Smooth muscle cell of the pulmonary artery (primary cell): ENCODE results near the gene CRYGD. TPM values are rescaled to one million over a fixed set of nuclear protein-coding genes. Genes with fewer than 3 reads are reported as not detected.

ENCODE experiments used
- total RNA-seq: library from RNA; depleted of rRNA; stranded (reverse); fragments of >200 nt; gene quantifications from 2 replicates; pipeline ENCODE4 v1.2.3, GENCODE V29; 2014

CRYGD gene
- not detected in 2 replicates for total RNA-seq

DNA sequence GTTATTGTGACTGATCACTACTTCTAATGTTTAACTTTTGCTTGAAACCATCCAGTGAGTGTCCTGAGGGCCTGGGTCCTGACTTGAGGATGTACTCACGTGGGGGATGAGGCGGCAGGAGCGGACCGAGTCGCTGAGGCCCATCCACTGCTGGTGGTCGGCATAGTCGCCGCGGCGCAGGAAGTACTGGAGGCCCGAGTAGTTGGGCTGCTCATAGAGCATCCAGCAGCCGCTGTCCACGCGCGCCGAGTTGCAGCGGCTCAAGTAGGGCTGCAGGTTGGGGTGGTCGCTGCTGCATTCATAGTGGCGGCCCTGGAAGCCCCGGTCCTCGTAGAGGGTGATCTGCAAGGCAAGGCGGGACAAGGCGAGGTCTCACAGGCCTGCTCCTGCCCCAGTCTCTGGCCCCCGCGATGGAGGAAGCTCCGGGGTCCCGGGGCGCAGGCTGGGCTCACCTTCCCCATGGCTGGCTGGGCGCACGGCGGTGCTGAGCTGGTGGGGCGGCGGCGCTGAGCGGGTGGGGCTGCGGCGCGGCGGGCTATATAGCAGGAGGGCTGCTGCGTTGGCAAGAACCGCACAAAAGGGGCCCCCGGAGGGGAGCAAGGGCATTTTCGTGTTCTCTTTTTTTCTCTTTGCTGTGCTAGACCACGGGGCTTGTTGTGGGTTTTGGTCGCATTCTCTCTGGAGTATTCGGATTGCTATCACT, at the start of gene CRYGD:
Gene CRYGD, minus strand, starts transcription at position 512 of the 703 bp plus-strand sequence. Its CDS starts 51 bp downstream, at position 461.

GRCh38 chr2:208163489-208163888, 39.2 kb upstream of the CRYGD start, which contains the start of gene CRYGA:
Gene CRYGA, minus strand, starts transcription at chr2:208163589. Its CDS starts 33 bp downstream, at chr2:208163556.

DNA sequence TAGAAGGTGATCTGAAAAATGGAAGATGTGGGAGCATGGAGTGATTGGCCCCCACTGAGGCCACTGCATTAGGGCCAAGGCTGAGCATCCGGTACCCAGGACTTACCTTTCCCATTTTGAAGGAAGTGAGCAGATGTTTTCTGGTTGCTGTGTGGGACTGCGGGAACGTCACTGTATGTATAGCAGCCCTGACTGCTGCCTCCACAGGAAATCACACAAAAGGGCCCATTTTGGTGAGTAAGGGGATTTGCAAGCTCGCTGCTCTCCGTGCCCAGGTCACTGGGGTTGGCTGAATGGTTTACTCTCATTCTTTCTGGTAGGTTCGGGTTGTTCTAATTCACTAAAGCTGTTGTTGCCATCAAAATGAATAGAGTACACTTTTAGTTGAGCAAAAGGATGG, 21.7 kb upstream of the CRYGD start, which contains the start of gene CRYGB:
Gene CRYGB, minus strand, starts transcription at position 153 of the 400 bp plus-strand sequence. Its CDS starts 38 bp downstream, at position 115.

DNA sequence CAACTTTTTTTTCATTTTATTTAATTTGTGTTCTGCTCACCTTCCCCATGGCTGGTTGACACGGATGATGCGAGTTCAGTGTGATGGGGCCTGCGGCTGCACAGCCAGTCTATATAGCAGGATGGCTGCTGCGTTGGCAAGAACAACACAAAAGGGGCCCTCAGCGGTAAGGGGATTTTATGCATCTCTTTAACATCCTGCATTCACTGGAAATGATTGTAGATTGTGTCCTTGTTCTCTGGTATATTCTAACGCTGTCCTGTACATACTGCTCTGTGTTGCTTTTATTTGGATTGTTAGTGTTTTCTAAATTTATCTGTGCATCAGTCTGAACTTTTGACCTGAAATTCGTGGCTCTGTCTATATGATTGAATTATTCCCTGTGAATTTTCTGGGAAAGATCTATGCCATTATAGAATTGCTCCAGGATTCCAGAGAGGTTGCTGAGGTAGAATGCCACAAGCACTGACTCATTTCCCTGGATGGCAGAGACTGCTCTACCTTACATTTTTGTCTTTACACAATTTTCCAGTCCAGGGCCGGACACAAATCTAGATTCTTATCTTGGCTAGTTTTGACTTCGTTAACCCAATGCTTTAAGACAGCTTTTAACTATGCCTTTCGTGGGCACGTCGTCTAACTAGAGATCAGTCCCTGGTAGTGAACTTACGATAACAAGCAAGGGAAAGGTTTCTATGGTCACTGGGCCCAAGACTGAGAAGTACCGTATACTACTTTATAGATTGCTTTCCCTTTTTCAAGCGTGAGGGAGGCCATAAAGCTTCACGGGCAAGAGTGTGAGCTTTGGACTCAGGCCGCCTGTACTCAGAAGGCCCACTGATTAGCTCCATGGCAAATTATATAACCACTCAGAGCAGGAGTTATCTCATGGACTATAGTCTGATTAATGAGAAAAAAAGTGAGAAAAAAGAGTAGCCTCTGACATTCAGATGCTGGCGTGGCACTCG, 5.7 kb upstream of the CRYGD start, which contains the start of gene CRYGC:
Gene CRYGC, minus strand, starts transcription at position 85 of the 968 bp plus-strand sequence. Its CDS starts 36 bp downstream, at position 49.

Other genes starting within 250 kb of the CRYGD start
- gene PLEKHM3, start 99.0 kb downstream of the CRYGD start, total RNA-seq = 13.5 and 18.1 TPM in 2 replicates
- not detected in 2 replicates for gene CRYGC, start 5.3 kb upstream of the CRYGD start, total RNA-seq
- not detected in 2 replicates for gene CRYGB, start 21.6 kb upstream of the CRYGD start, total RNA-seq
- not detected in 2 replicates for gene CRYGA, start 39.1 kb upstream of the CRYGD start, total RNA-seq
- not detected in 2 replicates for gene C2orf80, start 65.5 kb upstream of the CRYGD start, total RNA-seq
- 133 and 139 TPM in 2 replicates for gene IDH1, start 130.5 kb upstream of the CRYGD start, total RNA-seq
- 34.7 and 35.1 TPM in 2 replicates for gene PIKFYVE, start 141.7 kb upstream of the CRYGD start, total RNA-seq